Activated naive CD4-positive, alpha-beta T cell treated with Interleukin-2 at 50 U/mL for 16 hours (primary cell): ENCODE measurements around the gene CCR7.
A peak's percentile ranks its signal among the peaks of the same experiment; 100 is the strongest.
"Not testable (repeated sequence)": the region's sequence is repeated elsewhere in the genome, so short reads cannot be mapped to it uniquely, and the experiment has no call there.

Experiments
- DNase-seq: peaks from one replicate; pipeline ENCODE4 v3.0.0-alpha.2; 2020

Gene CCR7

DNA sequence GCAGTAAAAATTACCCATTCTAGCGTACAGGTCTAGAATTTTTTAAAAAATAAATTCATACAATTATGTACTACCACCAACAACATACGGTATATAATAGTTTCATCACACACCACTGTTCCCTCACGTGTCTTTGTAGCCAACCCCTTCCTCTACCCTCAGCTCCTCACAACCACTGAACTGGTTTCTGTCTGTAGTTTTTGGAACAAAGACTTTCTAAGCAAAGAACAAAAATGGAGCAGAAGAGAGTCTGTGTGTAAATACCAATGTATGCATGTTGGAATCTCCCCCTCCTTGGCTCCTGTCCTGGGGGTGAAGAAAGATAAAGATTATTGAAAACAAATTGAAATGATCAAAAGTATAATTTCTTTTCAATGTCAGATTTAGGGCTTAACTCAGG lies 31.9 kb upstream of the CCR7 start:
- no peak for DNase-seq

GRCh38 chr17:40596261-40596919 lies 31.1 kb upstream of the CCR7 start:
- no peak for DNase-seq

DNA sequence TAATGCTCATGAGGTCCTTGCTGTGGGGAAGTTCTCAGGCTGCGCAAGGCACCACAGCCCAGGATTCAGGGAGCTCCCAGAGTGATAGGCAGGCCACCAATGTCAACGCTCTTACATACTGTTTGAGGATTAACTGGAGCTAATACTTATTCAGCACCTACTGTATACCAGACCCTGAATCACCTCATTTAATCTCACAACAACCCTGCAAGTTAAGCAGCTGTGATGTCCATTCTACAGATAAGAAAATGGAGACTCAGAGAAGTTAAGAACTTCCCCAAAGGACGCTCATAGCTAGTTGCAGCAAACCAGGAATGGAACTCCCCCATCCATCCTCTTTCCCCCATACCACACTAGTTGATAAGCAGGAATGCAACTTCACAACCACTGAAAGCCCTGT lies 25.5 kb upstream of the CCR7 start:
- no peak for DNase-seq

DNA sequence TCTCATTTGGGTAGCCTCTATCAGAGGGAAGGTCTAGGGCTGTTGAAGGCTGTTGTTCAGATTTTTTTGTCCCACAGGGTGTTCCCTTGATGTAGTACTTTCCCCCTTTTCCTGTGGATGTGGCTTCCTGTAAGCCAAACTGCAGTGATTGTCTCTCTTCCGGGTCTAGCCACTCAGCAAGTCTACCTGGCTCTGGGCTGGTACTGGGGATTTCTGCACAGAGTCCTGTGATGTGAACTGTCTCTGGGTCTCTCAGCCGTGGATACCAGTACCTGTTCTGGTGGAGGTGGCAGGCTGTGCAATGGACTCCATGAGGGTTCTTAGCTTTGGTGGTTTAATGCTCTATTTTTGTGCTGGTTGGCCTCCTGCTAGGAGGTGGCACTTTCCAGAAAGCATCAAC lies 23.3 kb upstream of the CCR7 start:
- DNase-seq: no peak

DNA sequence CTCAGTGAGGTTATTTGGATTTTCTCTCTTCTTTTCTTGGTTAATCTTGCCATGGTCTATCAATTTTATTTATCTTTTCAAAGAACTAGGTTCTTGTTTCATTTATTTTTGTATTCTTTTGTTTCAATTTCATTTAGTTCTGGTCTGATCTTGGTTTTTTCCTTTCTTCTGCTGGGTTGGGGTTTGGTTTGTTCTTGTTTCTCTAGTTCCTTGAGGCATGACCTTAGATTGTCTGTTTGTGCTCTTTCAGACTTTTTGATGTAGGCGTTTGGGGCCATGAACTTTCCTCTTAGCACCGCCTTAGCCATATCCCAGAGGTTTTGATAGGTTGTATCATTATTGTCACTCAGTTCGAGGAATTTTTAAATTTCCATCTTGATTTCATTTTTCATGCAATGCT lies 21.0 kb upstream of the CCR7 start:
- DNase-seq: not testable (repeated sequence)

DNA sequence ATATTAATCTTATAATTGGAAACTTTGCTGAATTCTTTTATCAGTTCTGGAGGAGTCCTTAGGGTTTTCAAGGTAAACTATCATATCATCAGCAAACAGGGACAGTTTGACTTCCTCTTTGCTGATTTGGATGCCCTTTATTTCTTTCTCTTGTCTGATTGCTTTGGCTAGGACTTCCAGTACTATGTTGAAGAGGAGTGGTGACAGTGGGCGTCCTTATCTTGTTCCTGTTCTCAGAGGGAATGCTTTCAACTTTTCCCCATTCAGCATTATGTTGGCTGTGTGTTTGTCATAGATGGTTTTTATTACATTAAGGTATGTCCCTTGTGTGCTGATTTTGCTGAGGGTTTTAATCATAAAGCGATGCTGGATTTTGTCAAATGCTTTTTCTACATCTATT lies 19.7 kb upstream of the CCR7 start:
- DNase-seq: not testable (repeated sequence)

GRCh38 chr17:40582328-40582901 lies 17.1 kb upstream of the CCR7 start:
- peak; percentile 47 for DNase-seq

DNA sequence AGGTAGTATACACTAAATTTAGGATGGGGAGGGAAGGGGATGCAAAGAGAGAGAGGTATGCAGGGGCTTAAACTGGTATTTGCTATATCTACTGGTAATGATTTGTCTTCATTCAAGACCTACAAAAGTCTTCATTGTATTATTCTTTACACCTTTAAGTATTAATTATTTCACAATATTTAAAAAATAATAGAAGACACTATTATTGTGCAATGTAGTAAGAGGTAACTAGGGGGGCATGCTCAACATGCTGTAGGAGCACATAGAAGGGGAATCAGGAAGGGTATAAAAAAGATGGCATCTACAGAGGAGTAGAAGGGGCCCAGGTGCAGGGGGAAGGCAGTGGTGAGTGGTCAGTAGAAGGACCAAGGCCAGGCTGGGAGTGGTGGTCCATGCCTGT lies 14.9 kb upstream of the CCR7 start:
- DNase-seq: no peak

DNA sequence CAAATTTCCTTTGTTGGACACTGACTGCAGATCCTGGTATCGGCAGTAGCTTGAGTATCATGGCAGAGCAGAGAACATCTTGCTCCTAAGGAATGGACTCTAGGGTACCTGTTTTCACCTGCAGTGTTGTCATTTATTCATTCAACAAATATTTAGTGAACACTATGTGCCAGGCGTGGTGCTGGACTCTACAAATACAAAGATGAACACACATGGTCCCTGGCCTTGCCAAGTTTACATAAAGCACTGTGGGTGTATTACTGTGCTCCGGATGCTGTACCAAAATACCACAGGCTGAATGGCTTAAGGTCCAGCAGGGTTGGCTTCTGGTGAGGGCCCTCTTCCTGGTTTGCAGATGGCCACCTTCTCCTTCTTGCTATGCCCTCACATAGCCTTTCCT lies 14.2 kb upstream of the CCR7 start:
- DNase-seq: no peak

DNA sequence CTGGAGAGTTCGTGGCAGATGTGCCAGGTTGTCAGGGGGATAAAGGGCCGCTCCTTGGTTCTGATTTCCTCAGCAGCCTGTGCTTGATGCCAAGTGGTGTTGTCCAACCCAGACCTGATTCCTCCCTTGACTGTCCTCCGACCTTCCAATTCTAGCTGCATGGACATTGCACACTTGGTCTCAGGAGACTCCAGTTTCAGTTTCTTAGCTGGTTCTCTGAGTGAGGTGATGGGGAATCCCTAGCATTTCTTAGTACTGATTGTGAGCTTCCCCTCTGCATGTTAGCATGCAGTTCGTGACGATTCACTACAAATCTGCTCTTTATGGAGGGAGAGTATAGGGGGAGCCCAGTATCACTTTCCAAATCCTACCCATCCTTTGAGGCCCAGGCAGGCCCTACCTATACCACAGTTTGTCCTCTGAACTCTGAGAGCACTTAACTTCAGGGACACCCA lies 12.4 kb upstream of the CCR7 start:
- no peak for DNase-seq

DNA sequence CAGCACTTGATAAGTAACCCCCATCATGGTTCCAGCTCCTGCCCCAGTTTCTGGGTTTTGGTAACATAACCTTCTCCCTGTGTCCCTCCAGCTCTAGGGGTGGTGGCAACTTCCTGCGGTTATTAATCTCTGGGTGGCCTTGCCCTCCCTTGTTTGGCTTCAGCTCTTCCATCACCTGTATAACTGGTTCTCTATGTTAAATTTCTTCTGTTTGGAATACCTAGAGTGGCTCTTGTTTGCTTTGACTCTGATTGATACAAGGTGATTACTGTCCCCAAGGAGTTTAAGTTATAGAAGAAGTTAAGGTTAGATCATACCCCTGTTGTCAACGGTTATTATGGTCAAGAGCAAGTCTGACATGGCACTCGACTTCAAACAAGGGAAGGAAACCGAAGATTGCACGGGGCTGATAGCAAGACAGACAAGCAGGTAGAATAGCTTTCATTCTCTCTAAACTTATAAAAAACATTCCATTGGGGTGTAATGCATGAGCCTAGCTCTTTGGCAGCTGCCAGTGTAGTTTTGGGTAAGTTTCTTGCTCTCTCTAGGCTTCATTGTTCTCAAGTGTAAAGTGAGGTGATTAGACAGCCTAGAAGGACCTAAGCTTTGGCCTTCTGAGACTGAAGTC lies 11.0 kb upstream of the CCR7 start:
- DNase-seq: no peak

- DNase-seq: no peak
Observed at GRCh38 chr17:40574292-40574691, 9.0 kb upstream of the CCR7 start.

- not testable (repeated sequence) for DNase-seq
Observed at GRCh38 chr17:40572245-40572993, 7.1 kb upstream of the CCR7 start.

DNA sequence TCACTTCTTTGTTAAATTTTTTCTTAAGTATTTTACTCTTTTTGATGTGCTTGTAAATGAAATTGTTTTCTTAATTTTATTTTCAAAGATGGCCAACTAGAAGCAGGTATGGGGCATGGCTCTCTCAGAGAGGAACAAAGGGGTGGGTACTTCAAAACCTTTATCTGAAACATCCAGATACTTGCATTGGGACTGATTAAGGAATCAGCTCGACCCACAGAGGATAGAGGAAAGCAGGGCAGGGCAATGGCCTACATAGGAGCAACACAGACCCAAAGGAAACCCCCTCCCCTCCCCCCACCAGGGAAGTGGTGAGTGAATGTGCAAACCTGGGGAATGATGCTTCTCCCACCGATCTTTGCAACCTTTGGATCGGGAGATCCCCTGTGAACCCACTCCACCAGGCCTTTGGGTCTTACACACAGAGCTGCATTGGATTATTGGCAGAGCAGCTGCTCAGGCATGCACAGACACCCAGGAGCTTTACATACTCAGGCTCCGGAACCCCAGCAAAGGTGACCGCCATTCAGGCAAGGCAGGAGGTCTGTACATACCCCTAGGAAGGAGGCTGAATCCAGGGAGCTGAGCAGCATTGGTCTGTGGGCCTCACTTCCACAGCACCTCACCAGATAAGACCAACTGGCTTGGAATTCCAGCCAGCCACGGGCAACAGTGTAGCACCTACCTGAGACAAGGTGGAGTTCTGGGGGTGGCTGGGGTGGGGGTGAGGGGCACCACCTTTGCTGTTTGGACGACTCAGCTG lies 3.0 kb upstream of the CCR7 start:
- DNase-seq: no peak

DNA sequence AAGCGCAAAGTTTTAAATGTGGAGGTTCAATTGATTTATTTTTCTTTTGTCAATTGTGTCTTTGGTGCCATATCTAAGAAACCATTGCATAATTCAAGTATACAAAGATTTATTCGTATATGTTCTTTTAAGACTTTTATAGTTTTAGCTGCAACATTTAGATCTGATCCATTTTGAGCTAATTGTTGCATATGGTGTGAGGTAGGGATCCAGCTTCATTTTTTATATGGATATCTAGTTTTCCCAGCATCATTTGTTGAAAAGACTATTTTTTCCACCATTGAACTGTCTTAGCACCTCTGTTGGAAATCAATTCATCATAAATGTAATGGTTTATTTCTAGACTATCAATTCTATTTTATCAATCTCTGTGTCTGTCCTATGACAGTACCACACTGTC lies 2.1 kb upstream of the CCR7 start:
- DNase-seq: no peak

- no peak for DNase-seq
Observed at GRCh38 chr17:40565769-40566409, 617 bp upstream of the CCR7 start.

GRCh38 chr17:40564195-40564882 lies 933 bp downstream of the CCR7 start:
- DNase-seq: peak; percentile 54

DNA sequence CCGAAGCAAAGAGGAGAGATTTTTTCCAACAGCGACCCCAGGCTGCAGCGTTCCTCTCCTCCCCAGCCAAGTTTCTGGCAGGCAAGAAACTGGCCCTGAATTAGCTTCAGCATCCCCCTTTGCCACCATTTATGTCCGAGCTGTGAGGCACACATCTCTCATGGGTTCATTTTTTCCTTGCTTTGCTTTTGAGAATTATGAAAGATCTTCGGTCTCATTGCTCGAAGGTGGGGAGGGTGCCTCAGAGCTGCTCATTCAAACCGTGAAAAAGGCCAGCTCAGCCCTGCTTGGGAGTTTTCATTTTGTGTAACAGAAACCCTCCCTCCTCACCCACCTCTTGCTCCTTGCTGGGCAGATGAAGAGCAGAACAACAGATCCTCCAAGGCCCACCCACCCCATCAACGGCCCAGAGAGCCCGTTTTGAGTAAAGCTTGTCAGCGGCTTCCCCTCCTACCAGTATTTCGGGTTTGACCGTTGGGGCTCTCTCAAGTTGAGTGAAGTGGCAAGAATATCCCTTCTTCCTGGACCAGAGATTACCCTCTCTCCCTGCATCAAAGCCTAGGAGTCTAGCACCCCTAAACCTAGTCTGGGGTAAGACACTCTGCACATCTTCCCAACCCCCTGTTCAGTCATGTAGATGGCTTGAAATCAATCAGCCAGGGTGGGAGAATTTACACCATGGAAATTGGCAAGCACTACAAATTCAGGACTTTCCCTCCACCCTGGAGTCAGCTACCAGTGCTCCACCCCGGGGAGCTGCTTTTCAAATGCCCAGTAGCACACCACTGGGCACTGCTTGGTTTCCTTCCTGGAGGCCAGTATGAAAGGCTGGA lies 1.8 kb downstream of the CCR7 start:
- DNase-seq: peak; percentile 78

DNA sequence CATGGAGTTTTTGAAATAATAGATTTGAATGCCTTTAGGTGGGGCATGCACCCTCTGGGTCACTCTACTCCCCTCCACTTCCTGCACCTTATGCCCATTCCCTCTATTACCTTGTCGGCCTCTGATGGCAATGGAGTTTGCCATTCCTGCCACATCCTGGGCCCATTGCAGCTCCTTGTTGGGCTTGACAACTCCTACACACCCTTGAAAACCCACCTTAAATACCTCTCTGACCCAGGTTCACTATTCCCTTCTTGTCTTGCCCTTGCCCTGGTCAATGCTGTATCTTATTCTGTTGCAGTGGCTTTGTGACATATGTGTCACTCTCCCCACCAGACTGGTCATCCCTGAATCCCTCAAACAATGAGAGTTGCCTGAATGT lies 2.4 kb downstream of the CCR7 start:
- DNase-seq: no peak

- peak; percentile 73 for DNase-seq
Observed at GRCh38 chr17:40561871-40562611, 3.2 kb downstream of the CCR7 start.
